Loucy (cell line): ENCODE data around the gene MTURN.

ENCODE experiments used
- H2AFZ ChIP-seq: fragments of 200-600 bp; sonication (generic); 2 replicates; pipeline ENCODE4 v1.6.0; 2016; ENCODE audit warnings: antibody characterized with exemption, mild to moderate bottlenecking, low read length, moderate library complexity
- H3F3A ChIP-seq: fragments of 200-600 bp; 2 replicates; pipeline ENCODE4 v1.6.0; 2016; ENCODE audit warnings: antibody characterized with exemption, low read depth, mild to moderate bottlenecking
- H3K27me3 ChIP-seq: fragments of 200-600 bp; sonication (generic); 2 replicates; pipeline ENCODE4 v1.6.1; 2014; ENCODE audit warnings: low read length, mild to moderate bottlenecking; ENCODE audit not compliant: insufficient read depth, poor library complexity, severe bottlenecking
- H3K36me3 ChIP-seq: fragments of 200-600 bp; sonication (generic); 2 replicates; pipeline ENCODE4 v1.6.1; 2016; ENCODE audit warnings: low read length; ENCODE audit not compliant: insufficient read depth
- H3K4me1 ChIP-seq: fragments of 200-600 bp; sonication (generic); 2 replicates; pipeline ENCODE4 v1.5.1; 2014; ENCODE audit warnings: low read length, mild to moderate bottlenecking; ENCODE audit not compliant: insufficient read depth, poor library complexity, severe bottlenecking
- H3K4me2 ChIP-seq: fragments of 200-600 bp; sonication (generic); 2 replicates; pipeline ENCODE4 v1.6.0; 2014; ENCODE audit warnings: antibody characterized with exemption, low read length, low read depth, mild to moderate bottlenecking; ENCODE audit not compliant: poor library complexity, severe bottlenecking
- H3K4me3 ChIP-seq: fragments of 200-600 bp; sonication (generic); 2 replicates; pipeline ENCODE4 v1.5.1; 2014; ENCODE audit warnings: low read length, mild to moderate bottlenecking, mixed read lengths; ENCODE audit not compliant: poor library complexity, severe bottlenecking
- H3K79me2 ChIP-seq: fragments of 200-600 bp; sonication (generic); 2 replicates; pipeline ENCODE4 v1.6.1; 2014; ENCODE audit warnings: low read length; ENCODE audit not compliant: insufficient read depth
- H3K9ac ChIP-seq: fragments of 200-600 bp; sonication (generic); 2 replicates; pipeline ENCODE4 v1.6.0; 2014; ENCODE audit warnings: mild to moderate bottlenecking, low read depth, low read length, moderate library complexity; ENCODE audit not compliant: poor library complexity, severe bottlenecking
- H3K9me2 ChIP-seq: fragments of 200-600 bp; sonication (generic); replicated peaks from 2 replicates; pipeline ENCODE4 v1.6.1; 2016; ENCODE audit warnings: low read depth, low read length, mixed read lengths
- H3K9me3 ChIP-seq: fragments of 200-600 bp; sonication (generic); 2 replicates; pipeline ENCODE4 v1.6.1; 2014; ENCODE audit warnings: mild to moderate bottlenecking, antibody characterized with exemption, low read length, low read depth; ENCODE audit not compliant: insufficient read depth
- H4K20me1 ChIP-seq: fragments of 200-600 bp; sonication (generic); 2 replicates; pipeline ENCODE4 v1.6.0; 2014; ENCODE audit warnings: antibody characterized with exemption, low read length, mild to moderate bottlenecking; ENCODE audit not compliant: insufficient read depth, poor library complexity, severe bottlenecking
- EZH2phosphoT487 ChIP-seq: fragments of 200-600 bp; IDR thresholded peaks from 2 replicates; pipeline ENCODE4 v1.6.1; 2018; ENCODE audit warnings: antibody characterized with exemption, mild to moderate bottlenecking, moderate library complexity, borderline replicate concordance
- TF ChIP-seq, protein P1 (sequence below): fragments of 200-600 bp; sonication (generic); conservative IDR thresholded peaks from 2 replicates; pipeline ENCODE4 v1.5.1; 2014; ENCODE audit warnings: mild to moderate bottlenecking, antibody characterized with exemption, low read length

Gene MTURN

DNA sequence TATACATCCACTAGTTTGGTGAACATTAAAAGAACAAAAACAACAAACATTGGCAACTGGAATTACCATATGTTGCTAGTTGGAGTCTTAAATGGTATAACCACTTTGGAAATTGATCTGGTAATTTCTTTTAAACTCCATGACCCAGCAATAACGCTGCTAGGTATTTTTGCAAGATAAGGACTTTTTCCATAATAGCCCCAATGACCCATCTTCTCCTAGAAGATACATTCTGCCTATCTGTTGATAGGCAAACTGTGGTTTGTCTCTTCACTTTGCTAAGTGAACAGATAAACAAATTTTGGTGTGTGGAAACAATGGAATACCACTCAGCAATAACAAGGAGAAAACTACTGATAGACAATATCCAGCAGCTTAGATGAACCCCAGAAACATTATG is 30.6 kb upstream of the MTURN start:
- 0 out of 2 replicates have a peak, but pooled peaks cover 5% of the 10 kb centered on the region for H3K36me3 ChIP-seq

DNA sequence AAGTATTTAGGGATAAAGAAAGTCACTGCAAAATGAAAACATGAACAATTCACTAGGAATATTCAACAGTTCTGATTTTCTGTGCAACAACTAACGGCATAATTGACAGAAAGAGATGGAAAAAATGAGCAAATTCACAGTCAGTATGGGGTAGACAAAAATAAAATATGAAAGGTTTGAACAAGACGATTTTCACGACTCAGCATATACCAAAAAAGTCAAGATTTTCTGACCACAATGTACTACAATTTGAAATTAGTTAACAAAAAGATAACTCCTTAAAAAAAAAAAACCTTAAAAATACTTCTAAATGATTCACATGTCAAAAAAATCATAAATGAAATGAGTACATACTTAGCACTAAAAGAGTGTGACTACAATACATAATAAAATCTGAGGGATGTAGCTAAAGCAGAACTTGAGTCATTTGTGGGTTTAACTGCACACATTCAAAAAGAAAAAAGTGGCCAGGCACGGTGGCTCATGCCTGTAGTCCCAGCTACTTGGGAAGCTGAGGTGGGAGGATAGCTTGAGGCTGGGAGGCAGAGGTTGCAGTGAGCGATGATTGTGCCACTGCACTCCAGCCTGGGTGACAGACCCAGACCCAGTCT is 22.6 kb upstream of the MTURN start:
- no peaks in the 10 kb centered on the region for H3K9me2 ChIP-seq
- no peak overlapping the region for H3K9ac ChIP-seq
- no peak for TF ChIP-seq EZH2phosphoT487
- TF ChIP-seq, protein P1, sequence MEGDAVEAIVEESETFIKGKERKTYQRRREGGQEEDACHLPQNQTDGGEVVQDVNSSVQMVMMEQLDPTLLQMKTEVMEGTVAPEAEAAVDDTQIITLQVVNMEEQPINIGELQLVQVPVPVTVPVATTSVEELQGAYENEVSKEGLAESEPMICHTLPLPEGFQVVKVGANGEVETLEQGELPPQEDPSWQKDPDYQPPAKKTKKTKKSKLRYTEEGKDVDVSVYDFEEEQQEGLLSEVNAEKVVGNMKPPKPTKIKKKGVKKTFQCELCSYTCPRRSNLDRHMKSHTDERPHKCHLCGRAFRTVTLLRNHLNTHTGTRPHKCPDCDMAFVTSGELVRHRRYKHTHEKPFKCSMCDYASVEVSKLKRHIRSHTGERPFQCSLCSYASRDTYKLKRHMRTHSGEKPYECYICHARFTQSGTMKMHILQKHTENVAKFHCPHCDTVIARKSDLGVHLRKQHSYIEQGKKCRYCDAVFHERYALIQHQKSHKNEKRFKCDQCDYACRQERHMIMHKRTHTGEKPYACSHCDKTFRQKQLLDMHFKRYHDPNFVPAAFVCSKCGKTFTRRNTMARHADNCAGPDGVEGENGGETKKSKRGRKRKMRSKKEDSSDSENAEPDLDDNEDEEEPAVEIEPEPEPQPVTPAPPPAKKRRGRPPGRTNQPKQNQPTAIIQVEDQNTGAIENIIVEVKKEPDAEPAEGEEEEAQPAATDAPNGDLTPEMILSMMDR, result no peak
- H3K27me3 ChIP-seq, result peaks cover 7% of the 10 kb centered on the region
- no peaks in the 10 kb centered on the region for H3K36me3 ChIP-seq
- H3F3A ChIP-seq, result peaks cover 8% of the 10 kb centered on the region; the same call in 1 of the 2 replicates
- peaks cover 10% of the 10 kb centered on the region for H3K9me3 ChIP-seq
- H2AFZ ChIP-seq, result no peak overlapping the region
- no peaks in the 10 kb centered on the region for H3K79me2 ChIP-seq
- H3K4me3 ChIP-seq, result no peak overlapping the region
- no peak overlapping the region for H3K4me2 ChIP-seq
- no peaks in the 10 kb centered on the region for H3K4me1 ChIP-seq
- no peaks in the 10 kb centered on the region for H4K20me1 ChIP-seq

More for the DNA sequence above, 30.6 kb upstream of the MTURN start:
- Histone ChIP-seq H2AFZ (no peak overlapping the region), H3K27me3 (no peaks in the 10 kb centered on the region), H3K4me3 (no peak overlapping the region), H3K79me2 (no peaks in the 10 kb centered on the region), H3K9me3 (peaks cover 2% of the 10 kb centered on the region; the same call in 1 of the 2 replicates), H4K20me1 (no peaks in the 10 kb centered on the region), H3K4me2 (no peak overlapping the region), H3K4me1 (no peaks in the 10 kb centered on the region), H3K9ac (no peak overlapping the region), H3F3A (no peaks in the 10 kb centered on the region), H3K9me2 (no peaks in the 10 kb centered on the region)
- TF ChIP-seq, protein P1, result no peak
- no peak for TF ChIP-seq EZH2phosphoT487

DNA sequence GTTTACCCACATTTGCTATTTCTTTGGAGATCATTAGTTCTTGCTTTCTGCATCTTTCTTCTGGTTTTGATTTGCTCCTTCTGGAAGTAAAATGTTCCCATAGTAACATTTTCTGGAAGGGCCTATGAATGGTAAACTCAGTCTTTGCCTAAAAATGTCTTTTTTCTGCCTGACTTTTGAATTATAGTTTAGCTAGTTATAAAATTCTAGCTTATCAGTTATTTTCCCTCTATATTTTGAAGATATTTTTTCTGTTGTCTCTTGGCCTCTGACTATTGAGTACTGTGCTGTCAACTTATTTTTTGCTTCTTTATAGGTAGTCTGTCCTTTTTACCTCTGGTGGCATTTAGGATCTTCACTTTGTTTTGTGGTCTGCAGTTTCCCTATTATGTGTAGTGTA is 21.6 kb upstream of the MTURN start:
- H3F3A ChIP-seq, result peaks cover 8% of the 10 kb centered on the region; the same call in 1 of the 2 replicates

More for the DNA sequence above, 21.6 kb upstream of the MTURN start:
- Histone ChIP-seq H3K27me3 (peaks cover 7% of the 10 kb centered on the region), H3K79me2 (no peaks in the 10 kb centered on the region), H4K20me1 (no peaks in the 10 kb centered on the region), H3K36me3 (no peaks in the 10 kb centered on the region), H3K4me1 (no peaks in the 10 kb centered on the region), H3K9me3 (peaks cover 10% of the 10 kb centered on the region), H3K4me3 (no peak overlapping the region), H3K9ac (no peak overlapping the region), H3K4me2 (no peak overlapping the region), H2AFZ (no peak overlapping the region), H3K9me2 (no peaks in the 10 kb centered on the region)
- TF ChIP-seq, protein P1, result no peak
